HCT116 (cell line): ENCODE data around the gene S100A13. TPM values are rescaled to one million over a fixed set of nuclear protein-coding genes. Genes with fewer than 3 reads are reported as not detected.
A peak's percentile ranks its signal among the peaks of the same experiment; 100 is the strongest.
"Not testable (repeated sequence)": the region's sequence is repeated elsewhere in the genome, so short reads cannot be mapped to it uniquely, and the experiment has no call there.

Source experiments
- ATAC-seq: fragments of 200-7000 bp; cut with Tn5 transposase; 2 replicates; pipeline ENCODE4 v1.9.1; 2020; ENCODE audit warnings: mild to moderate bottlenecking, moderate library complexity
- BruUV-seq: library from RNA; stranded (reverse); fragments of 400-500 nt; replicated peaks from 2 replicates; lab custom pipeline; 2021; lab: Mats Ljungman, UMichigan
- CTCF ChIA-PET: fragments of 300-600 bp; sonication (Branson Sonifier 250); formaldehyde crosslinking; loops from one replicate; lab custom pipeline; 2021; ENCODE audit warnings: antibody characterized with exemption; lab: Charles Lee
- POLR2A ChIA-PET: fragments of 300-600, 350-600 bp; sonication (Branson Sonifier 250); formaldehyde crosslinking; loops from one replicate; lab custom pipeline; 2021; ENCODE audit warnings: antibody characterized with exemption; lab: Charles Lee
- RAD21 ChIA-PET, 2 experiments: fragments of 300-600 bp; sonication (Branson Sonifier 250); formaldehyde crosslinking; loops; one replicate each; lab custom pipeline; 2023; ENCODE audit warnings: low total read pairs in 2 of 2; ENCODE audit not compliant: uncharacterized antibody in 2 of 2, unreplicated experiment in 2 of 2, low non-redundant PET in 1 of 2; lab: Charles Lee
- DNase-seq: peaks from one replicate; pipeline ENCODE4 v3.0.0-alpha.2; 2010; ENCODE audit warnings: low read depth, low spot score
- H2AFZ ChIP-seq: fragments of 200-600 bp; shearing (Covaris generic), sonication (generic); 2 replicates; pipeline ENCODE4 v1.6.1; 2017; ENCODE audit warnings: low read depth, mixed run types, mixed read lengths, antibody characterized with exemption, low read length; ENCODE audit not compliant: poor library complexity, severe bottlenecking
- H3K27ac ChIP-seq: 2 replicates; pipeline ENCODE4 v1.5.1; 2012; ENCODE audit warnings: low read depth, low read length
- H3K27me3 ChIP-seq: fragments of 200-600 bp; sonication (generic); 2 replicates; pipeline ENCODE4 v1.6.1; 2016; ENCODE audit warnings: mixed run types, low read length, mixed read lengths; ENCODE audit not compliant: insufficient read depth
- H3K36me3 ChIP-seq, 2 experiments: fragments of 200-500 bp in 1 of 2; fragments of 200-600 bp in 1 of 2; sonication (Bioruptor generic) in 1 of 2; sonication (generic) in 1 of 2; 2 replicates each; pipeline versions ENCODE4 v1.5.1 to v1.6.1; 2014 to 2016; ENCODE audit warnings: low read length in 2 of 2, inconsistent platforms in 1 of 2, mixed read lengths in 1 of 2, mixed run types in 1 of 2; ENCODE audit not compliant: insufficient read depth in 2 of 2, control insufficient read depth in 1 of 2
- H3K4me1 ChIP-seq, 2 experiments: fragments of 200-600 bp in 1 of 2; sonication (generic) in 1 of 2; 2 replicates each; pipeline versions ENCODE4 v1.5.1 to v1.6.1; 2012 to 2017; ENCODE audit warnings: low read length in 2 of 2, inconsistent platforms in 1 of 2, mild to moderate bottlenecking in 1 of 2, mixed read lengths in 1 of 2, mixed run types in 1 of 2, moderate library complexity in 1 of 2; ENCODE audit not compliant: insufficient read depth in 2 of 2, control insufficient read depth in 1 of 2
- H3K4me2 ChIP-seq: fragments of 200-600 bp; sonication (generic); 2 replicates; pipeline ENCODE4 v1.6.1; 2017; ENCODE audit warnings: mixed run types, low read length, mixed read lengths
- H3K4me3 ChIP-seq, 2 experiments: fragments of 200-600 bp in 1 of 2; sonication (generic) in 1 of 2; replicated peaks in 1 of 2; 2 replicates each; pipeline ENCODE4 v1.5.1; 2011 to 2016; ENCODE audit warnings: low read length in 2 of 2, control low read depth in 1 of 2, low read depth in 1 of 2, mild to moderate bottlenecking in 1 of 2, mixed read lengths in 1 of 2, mixed run types in 1 of 2
- H3K79me2 ChIP-seq: fragments of 200-600 bp; sonication (generic); 2 replicates; pipeline ENCODE4 v1.6.1; 2017; ENCODE audit warnings: mild to moderate bottlenecking, mixed run types, low read length, moderate library complexity, mixed read lengths; ENCODE audit not compliant: insufficient read depth
- H3K9ac ChIP-seq: fragments of 200-600 bp; sonication (generic); 2 replicates; pipeline ENCODE4 v1.6.1; 2016; ENCODE audit warnings: low read length, mixed read lengths
- H3K9me2 ChIP-seq: fragments of 200-600 bp; sonication (generic), shearing (Covaris generic); 2 replicates; pipeline ENCODE4 v1.6.1; 2017; ENCODE audit warnings: mixed run types, mild to moderate bottlenecking, moderate library complexity; ENCODE audit not compliant: insufficient read depth
- H3K9me3 ChIP-seq, 2 experiments: fragments of 200-500 bp in 1 of 2; fragments of 200-600 bp in 1 of 2; sonication (Bioruptor generic) in 1 of 2; sonication (generic) in 1 of 2; 2 replicates each; pipeline ENCODE4 v1.6.1; 2014 to 2017; ENCODE audit warnings: low read length in 2 of 2, mixed read lengths in 2 of 2, inconsistent platforms in 1 of 2, low read depth in 1 of 2, mild to moderate bottlenecking in 1 of 2, mixed run types in 1 of 2, moderate library complexity in 1 of 2; ENCODE audit not compliant: control insufficient read depth in 1 of 2, insufficient read depth in 1 of 2
- H4K20me1 ChIP-seq: fragments of 200-600 bp; sonication (generic), shearing (Covaris generic); 2 replicates; pipeline ENCODE4 v1.6.1; 2017; ENCODE audit warnings: mixed run types, mild to moderate bottlenecking, moderate library complexity; ENCODE audit not compliant: insufficient read depth
- POLR2AphosphoS5 ChIP-seq: IDR thresholded peaks from 2 replicates; pipeline ENCODE4 v1.6.1; 2011; ENCODE audit warnings: mild to moderate bottlenecking, low read depth, low read length, moderate library complexity
- RAD21 ChIP-seq: IDR thresholded peaks from 2 replicates; pipeline ENCODE4 v1.6.1; 2012; ENCODE audit warnings: low read depth, mild to moderate bottlenecking
- ZFX ChIP-seq: fragments of 450-650 bp; IDR thresholded peaks from 2 replicates; pipeline ENCODE4 v1.6.1; 2017
- intact Hi-C: fragments of 100-400 bp; cut with micrococcal nuclease; formaldehyde crosslinking; loops from 2 replicates; pipeline ENCODE4 v1.10.0; 2022
- total RNA-seq: library from RNA; stranded (reverse); gene quantifications from one replicate; pipeline ENCODE4 v1.2.1, GENCODE V29; 2021; ENCODE audit not compliant: unreplicated experiment

The S100A13 gene
- total RNA-seq, 1 experiment from 2014 or later = 143 TPM

GRCh38 chr1:153642161-153642560 lies 14.9 kb upstream of the S100A13 start:
- Histone ChIP-seq H3K4me3 (no peak overlapping the region), H3K9ac (no peak overlapping the region), H3K27me3 (no peaks in the 10 kb centered on the region), H3K4me1 (peaks cover 0 to under 1% of the 10 kb centered on the region in 2 experiments; a peak in 1 of 4 replicates), H4K20me1 (peaks cover 6% of the 10 kb centered on the region; the same call in 1 of the 2 replicates), H3K9me3 (no peaks in the 10 kb centered on the region), H3K36me3 (peaks cover 77 to 89% of the 10 kb centered on the region in 2 experiments), H3K27ac (no peak overlapping the region), H3K4me2 (no peak overlapping the region), H3K79me2 (peaks cover 79% of the 10 kb centered on the region), H2AFZ (no peak overlapping the region), H3K9me2 (no peaks in the 10 kb centered on the region)
- CTCF ChIA-PET = no interaction called here
- intact Hi-C loops = no loop called here
- DNase-seq = no peak
- POLR2A ChIA-PET = interaction anchor here (2.9 kb wide), 1 partner anchor 15 kb away, joined by 8 read pairs; the partner anchor contains the start of gene S100A13
- BruUV-seq = no TSS peak
- RAD21 ChIA-PET = no interaction called here
- no peak for TF ChIP-seq RAD21
- no peak for TF ChIP-seq ZFX
- no peak for ATAC-seq

GRCh38 chr1:153640861-153641260 lies 13.6 kb upstream of the S100A13 start:
- no TSS peak for BruUV-seq
- H3K4me3 ChIP-seq = no peak overlapping the region
- POLR2A ChIA-PET = no interaction called here
- H3K79me2 ChIP-seq = peaks cover 92% of the 10 kb centered on the region
- H3K9me2 ChIP-seq = no peaks in the 10 kb centered on the region
- peak; percentile 13; the same call in 1 of the 2 replicates for TF ChIP-seq POLR2AphosphoS5
- no peak for TF ChIP-seq RAD21
- peaks cover 8% of the 10 kb centered on the region; the same call in 1 of the 2 replicates for H4K20me1 ChIP-seq
- no peak overlapping the region for H2AFZ ChIP-seq
- H3K4me2 ChIP-seq = no peak overlapping the region
- H3K9me3 ChIP-seq = no peaks in the 10 kb centered on the region
- RAD21 ChIA-PET = no interaction called here
- ATAC-seq (no peak), DNase-seq (no peak)
- H3K27me3 ChIP-seq = no peaks in the 10 kb centered on the region
- peaks cover 1 to 2% of the 10 kb centered on the region in 2 experiments for H3K4me1 ChIP-seq
- no peak overlapping the region for H3K9ac ChIP-seq
- peaks cover 87 to 96% of the 10 kb centered on the region in 2 experiments for H3K36me3 ChIP-seq
- H3K27ac ChIP-seq = no peak overlapping the region
- intact Hi-C loops = no loop called here
- CTCF ChIA-PET = no interaction called here

- RAD21 ChIA-PET, H3K4me2 ChIP-seq, CTCF ChIA-PET, H3K4me1 ChIP-seq, BruUV-seq, intact Hi-C loops, H3K27me3 ChIP-seq, H3K9me3 ChIP-seq, ATAC-seq, H3K9ac ChIP-seq, DNase-seq, H3K9me2 ChIP-seq, H3K27ac ChIP-seq, H4K20me1 ChIP-seq, H3K4me3 ChIP-seq, H2AFZ ChIP-seq: not testable (repeated sequence)
- Histone ChIP-seq H3K79me2 (peaks cover 99% of the 10 kb centered on the region), H3K36me3 (peaks cover 81 to 92% of the 10 kb centered on the region in 2 experiments)
- POLR2A ChIA-PET = interaction anchor here (1.0 kb wide), 1 partner anchor 25 kb away, joined by 3 read pairs; the partner anchor contains the start of gene S100A14
Observed at GRCh38 chr1:153640213-153640612, 12.9 kb upstream of the S100A13 start.
